ENCODE measurements around the gene MAP1B.

MAP1B gene

DNA sequence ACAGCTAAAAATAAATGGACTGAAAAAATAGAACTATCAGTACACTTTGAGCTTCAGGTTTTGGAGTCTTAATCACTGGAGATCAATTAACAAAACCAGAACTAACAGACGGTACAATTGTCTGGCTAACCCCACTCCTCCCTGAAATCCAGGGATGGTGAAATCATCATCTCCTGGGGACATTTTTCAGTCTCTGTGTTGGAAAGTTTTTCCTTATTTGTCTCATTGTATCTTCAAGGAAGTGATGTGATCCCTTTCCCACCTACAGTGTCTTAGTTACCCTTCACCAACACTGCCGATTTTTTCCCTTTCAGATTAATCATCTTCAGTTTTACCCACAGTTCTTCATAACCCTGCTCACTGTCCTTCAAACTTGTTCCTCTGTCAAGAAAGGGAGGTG is 81.9 kb downstream of the MAP1B start:
- Mint-ChIP-seq H3K4me3 (no peak overlapping the region), H3K4me1 (no peaks in the 10 kb centered on the region), H3K36me3 (no peaks in the 10 kb centered on the region), H3K27ac (no peak overlapping the region), H3K27me3 (peaks cover 2% of the 10 kb centered on the region), H3K9me3 (no peaks in the 10 kb centered on the region)
- DNase-seq (ENCODE audit: low spot score in 2 of 2) (no peak), ATAC-seq (ENCODE audit: low read depth) (no peak)

GRCh38 chr5:72191404-72191803 is 84.1 kb downstream of the MAP1B start:
- no peak for DNase-seq (ENCODE audit: low spot score in 2 of 2)
- H3K27me3 Mint-ChIP-seq, result peaks cover 12% of the 10 kb centered on the region
- H3K36me3 Mint-ChIP-seq, result peaks cover 5% of the 10 kb centered on the region
- H3K27ac Mint-ChIP-seq, result no peak overlapping the region
- H3K9me3 Mint-ChIP-seq, result peaks cover 4% of the 10 kb centered on the region
- peaks cover 14% of the 10 kb centered on the region for H3K4me1 Mint-ChIP-seq
- H3K4me3 Mint-ChIP-seq, result no peak overlapping the region
- no peak for ATAC-seq (ENCODE audit: low read depth)

DNA sequence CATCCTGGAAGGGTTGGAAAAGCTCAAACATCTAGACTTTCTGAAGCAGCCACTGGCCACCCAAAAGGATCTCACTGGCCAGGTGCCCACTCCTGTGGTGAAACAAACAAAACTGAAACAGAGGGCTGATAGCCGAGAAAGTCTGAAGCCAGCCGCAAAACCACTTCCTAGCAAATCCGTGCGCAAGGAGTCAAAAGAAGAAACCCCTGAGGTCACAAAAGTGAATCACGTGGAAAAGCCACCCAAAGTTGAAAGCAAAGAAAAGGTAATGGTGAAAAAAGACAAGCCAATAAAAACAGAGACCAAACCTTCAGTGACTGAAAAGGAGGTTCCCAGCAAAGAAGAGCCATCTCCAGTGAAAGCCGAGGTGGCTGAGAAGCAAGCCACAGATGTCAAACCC is 87.6 kb downstream of the MAP1B start:
- Mint-ChIP-seq H3K4me3 (peak overlapping the region; percentile 58), H3K27me3 (peaks cover 18% of the 10 kb centered on the region)

DNA sequence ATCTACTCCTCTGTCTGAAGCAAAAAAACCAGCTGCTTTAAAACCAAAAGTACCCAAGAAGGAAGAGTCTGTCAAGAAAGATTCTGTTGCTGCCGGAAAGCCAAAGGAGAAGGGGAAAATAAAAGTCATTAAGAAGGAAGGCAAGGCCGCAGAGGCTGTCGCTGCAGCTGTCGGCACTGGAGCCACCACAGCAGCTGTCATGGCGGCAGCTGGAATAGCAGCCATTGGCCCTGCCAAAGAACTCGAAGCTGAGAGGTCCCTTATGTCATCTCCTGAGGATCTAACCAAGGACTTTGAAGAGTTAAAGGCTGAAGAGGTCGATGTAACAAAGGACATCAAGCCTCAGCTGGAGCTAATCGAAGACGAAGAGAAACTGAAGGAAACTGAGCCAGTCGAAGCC is 88.3 kb downstream of the MAP1B start:
- no peak for ATAC-seq (ENCODE audit: low read depth)
- DNase-seq (ENCODE audit: low spot score in 2 of 2), result no peak
- Mint-ChIP-seq H3K27ac (peak overlapping the region; percentile 80), H3K4me1 (peaks cover 14% of the 10 kb centered on the region), H3K4me3 (peak overlapping the region; percentile 58), H3K27me3 (peaks cover 18% of the 10 kb centered on the region), H3K9me3 (peaks cover 4% of the 10 kb centered on the region), H3K36me3 (peaks cover 5% of the 10 kb centered on the region)

More for the DNA sequence above, 87.6 kb downstream of the MAP1B start:
- H3K4me1 Mint-ChIP-seq, result peaks cover 14% of the 10 kb centered on the region
- ATAC-seq (ENCODE audit: low read depth) (peak; percentile 84), DNase-seq (ENCODE audit: low spot score in 2 of 2) (peak in 1 of 2 donors; percentile 11)
- peaks cover 4% of the 10 kb centered on the region for H3K9me3 Mint-ChIP-seq
- H3K36me3 Mint-ChIP-seq, result peaks cover 5% of the 10 kb centered on the region
- H3K27ac Mint-ChIP-seq, result peak overlapping the region; percentile 80

DNA sequence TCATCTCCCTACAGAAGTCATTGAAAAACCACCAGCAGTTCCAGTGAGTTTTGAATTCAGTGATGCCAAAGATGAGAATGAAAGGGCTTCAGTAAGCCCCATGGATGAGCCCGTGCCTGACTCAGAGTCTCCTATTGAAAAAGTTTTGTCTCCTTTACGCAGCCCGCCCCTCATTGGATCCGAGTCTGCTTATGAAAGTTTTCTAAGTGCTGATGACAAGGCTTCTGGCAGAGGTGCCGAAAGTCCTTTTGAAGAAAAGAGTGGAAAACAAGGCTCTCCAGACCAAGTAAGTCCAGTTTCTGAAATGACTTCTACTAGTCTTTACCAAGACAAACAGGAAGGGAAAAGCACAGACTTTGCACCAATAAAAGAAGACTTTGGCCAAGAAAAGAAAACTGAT is 90.1 kb downstream of the MAP1B start:
- H3K4me1 Mint-ChIP-seq, result peaks cover 14% of the 10 kb centered on the region
- DNase-seq (ENCODE audit: low spot score in 2 of 2) (no peak), ATAC-seq (ENCODE audit: low read depth) (no peak)
- H3K4me3 Mint-ChIP-seq, result no peak overlapping the region
- peaks cover 18% of the 10 kb centered on the region for H3K27me3 Mint-ChIP-seq
- no peak overlapping the region for H3K27ac Mint-ChIP-seq
- peaks cover 5% of the 10 kb centered on the region for H3K36me3 Mint-ChIP-seq
- peaks cover 4% of the 10 kb centered on the region for H3K9me3 Mint-ChIP-seq

DNA sequence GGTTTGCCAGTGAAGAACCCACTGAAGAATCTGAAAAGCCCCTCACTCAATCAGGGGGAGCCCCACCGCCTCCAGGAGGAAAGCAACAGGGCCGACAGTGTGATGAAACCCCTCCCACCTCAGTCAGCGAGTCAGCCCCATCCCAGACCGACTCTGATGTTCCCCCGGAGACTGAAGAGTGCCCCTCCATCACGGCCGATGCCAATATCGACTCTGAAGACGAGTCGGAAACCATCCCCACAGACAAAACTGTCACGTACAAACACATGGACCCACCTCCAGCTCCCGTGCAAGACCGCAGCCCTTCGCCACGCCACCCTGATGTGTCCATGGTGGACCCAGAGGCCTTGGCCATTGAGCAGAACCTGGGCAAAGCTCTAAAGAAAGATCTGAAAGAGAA is 92.4 kb downstream of the MAP1B start:
- peaks cover 16% of the 10 kb centered on the region for H3K27me3 Mint-ChIP-seq
- peaks cover 5% of the 10 kb centered on the region for H3K36me3 Mint-ChIP-seq
- H3K9me3 Mint-ChIP-seq, result peaks cover 4% of the 10 kb centered on the region
- H3K27ac Mint-ChIP-seq, result no peak overlapping the region
- H3K4me1 Mint-ChIP-seq, result peaks cover 14% of the 10 kb centered on the region
- ATAC-seq (ENCODE audit: low read depth) (no peak), DNase-seq (ENCODE audit: low spot score in 2 of 2) (no peak)
- H3K4me3 Mint-ChIP-seq, result no peak overlapping the region

DNA sequence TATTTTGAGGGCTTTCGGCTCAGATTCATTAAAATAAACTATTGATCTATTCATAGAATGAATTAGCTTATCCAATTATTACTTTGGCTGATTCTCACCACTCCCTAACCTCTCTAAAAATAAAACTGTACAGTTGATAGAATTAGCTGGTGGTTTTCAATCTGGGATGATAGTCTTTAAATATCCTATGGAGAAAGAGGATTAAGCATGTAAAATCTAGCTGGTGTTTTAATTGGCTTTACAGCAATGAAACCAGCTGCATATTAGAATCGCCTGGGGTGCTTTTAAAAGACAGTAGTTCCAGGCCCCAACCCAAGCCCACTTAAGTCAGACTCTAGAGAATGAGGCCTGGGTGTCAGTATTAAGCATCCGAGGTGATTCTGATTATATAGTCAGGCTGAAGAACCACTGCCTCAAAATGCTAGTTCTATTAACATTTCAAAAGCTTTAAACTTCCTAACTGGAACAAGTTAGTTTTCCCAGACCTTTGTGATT is 95.1 kb downstream of the MAP1B start:
- Mint-ChIP-seq H3K4me1 (no peaks in the 10 kb centered on the region), H3K4me3 (no peak overlapping the region), H3K9me3 (no peaks in the 10 kb centered on the region), H3K27ac (no peak overlapping the region), H3K27me3 (peaks cover 6% of the 10 kb centered on the region), H3K36me3 (peaks cover 2% of the 10 kb centered on the region)
- DNase-seq (ENCODE audit: low spot score in 2 of 2) (no peak), ATAC-seq (ENCODE audit: low read depth) (no peak)

DNA sequence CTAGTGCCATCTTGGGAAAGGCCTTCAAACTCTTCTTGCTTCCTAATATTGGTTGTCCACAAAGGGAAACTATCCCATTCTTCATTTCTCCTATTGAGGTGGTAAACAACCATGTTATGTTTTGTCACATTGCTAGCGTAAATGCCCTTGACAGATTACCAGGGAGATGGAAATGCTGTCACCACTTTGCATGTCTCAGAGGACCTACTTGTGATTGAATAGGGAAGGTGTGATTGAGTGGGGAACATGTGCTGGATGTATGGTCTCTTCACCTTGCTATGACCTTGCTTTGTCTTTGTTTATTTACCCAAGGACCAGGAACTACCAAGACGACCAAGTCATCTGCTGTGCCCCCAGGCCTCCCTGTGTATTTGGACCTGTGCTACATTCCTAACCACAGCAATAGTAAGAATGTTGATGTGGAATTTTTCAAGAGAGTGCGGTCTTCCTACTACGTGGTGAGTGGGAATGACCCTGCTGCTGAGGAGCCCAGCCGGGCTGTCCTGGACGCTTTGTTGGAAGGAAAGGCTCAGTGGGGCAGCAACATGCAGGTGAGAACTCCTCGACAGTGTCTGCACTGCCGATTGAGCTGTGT is 96.1 kb downstream of the MAP1B start:
- H3K27me3 Mint-ChIP-seq, result peaks cover 3% of the 10 kb centered on the region
- H3K4me1 Mint-ChIP-seq, result no peaks in the 10 kb centered on the region
- peaks cover 2% of the 10 kb centered on the region for H3K36me3 Mint-ChIP-seq
- ATAC-seq (ENCODE audit: low read depth), result no peak
- H3K27ac Mint-ChIP-seq, result no peak overlapping the region
- DNase-seq (ENCODE audit: low spot score in 2 of 2), result no peak
- H3K9me3 Mint-ChIP-seq, result no peaks in the 10 kb centered on the region
- no peak overlapping the region for H3K4me3 Mint-ChIP-seq

DNA sequence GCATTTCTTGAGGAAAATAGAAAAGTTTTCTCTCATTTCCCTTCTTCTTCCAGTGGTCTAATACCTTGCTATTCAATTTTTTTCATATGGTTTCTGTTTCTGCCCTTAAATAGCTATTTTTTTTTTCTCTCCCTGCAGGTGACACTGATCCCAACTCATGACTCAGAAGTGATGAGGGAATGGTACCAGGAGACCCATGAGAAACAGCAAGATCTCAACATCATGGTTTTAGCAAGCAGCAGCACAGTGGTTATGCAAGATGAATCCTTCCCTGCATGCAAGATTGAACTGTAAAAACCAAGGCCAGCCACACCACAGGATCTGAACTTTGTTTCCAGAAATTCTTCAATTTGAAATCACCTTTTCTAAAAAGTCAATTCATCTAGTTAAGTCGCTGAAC is 97.7 kb downstream of the MAP1B start:
- Mint-ChIP-seq H3K4me3 (no peak overlapping the region), H3K9me3 (no peaks in the 10 kb centered on the region), H3K4me1 (no peaks in the 10 kb centered on the region), H3K27me3 (no peaks in the 10 kb centered on the region), H3K36me3 (peaks cover 2% of the 10 kb centered on the region), H3K27ac (no peak overlapping the region)
- ATAC-seq (ENCODE audit: low read depth) (no peak), DNase-seq (ENCODE audit: low spot score in 2 of 2) (no peak)

GRCh38 chr5:72205431-72206009 is 98.2 kb downstream of the MAP1B start:
- Mint-ChIP-seq H3K27ac (no peak overlapping the region), H3K4me1 (no peaks in the 10 kb centered on the region), H3K27me3 (no peaks in the 10 kb centered on the region), H3K9me3 (no peaks in the 10 kb centered on the region), H3K4me3 (no peak overlapping the region), H3K36me3 (peaks cover 2% of the 10 kb centered on the region)
- DNase-seq (ENCODE audit: low spot score in 2 of 2), result no peak
- ATAC-seq (ENCODE audit: low read depth), result no peak

- Mint-ChIP-seq H3K4me1 (no peaks in the 10 kb centered on the region), H3K27ac (no peak overlapping the region), H3K27me3 (no peaks in the 10 kb centered on the region), H3K9me3 (no peaks in the 10 kb centered on the region), H3K4me3 (no peak overlapping the region), H3K36me3 (peaks cover 2% of the 10 kb centered on the region)
- no peak for DNase-seq (ENCODE audit: low spot score in 2 of 2)
- no peak for ATAC-seq (ENCODE audit: low read depth)
Measured at GRCh38 chr5:72206160-72206559, 98.9 kb downstream of the MAP1B start.

GRCh38 chr5:72206994-72207393 is 99.7 kb downstream of the MAP1B start:
- Mint-ChIP-seq H3K4me3 (no peak overlapping the region), H3K9me3 (no peaks in the 10 kb centered on the region), H3K27ac (no peak overlapping the region), H3K27me3 (no peaks in the 10 kb centered on the region), H3K4me1 (no peaks in the 10 kb centered on the region), H3K36me3 (peaks cover 2% of the 10 kb centered on the region)
- DNase-seq (ENCODE audit: low spot score in 2 of 2) (no peak), ATAC-seq (ENCODE audit: low read depth) (no peak)

DNA sequence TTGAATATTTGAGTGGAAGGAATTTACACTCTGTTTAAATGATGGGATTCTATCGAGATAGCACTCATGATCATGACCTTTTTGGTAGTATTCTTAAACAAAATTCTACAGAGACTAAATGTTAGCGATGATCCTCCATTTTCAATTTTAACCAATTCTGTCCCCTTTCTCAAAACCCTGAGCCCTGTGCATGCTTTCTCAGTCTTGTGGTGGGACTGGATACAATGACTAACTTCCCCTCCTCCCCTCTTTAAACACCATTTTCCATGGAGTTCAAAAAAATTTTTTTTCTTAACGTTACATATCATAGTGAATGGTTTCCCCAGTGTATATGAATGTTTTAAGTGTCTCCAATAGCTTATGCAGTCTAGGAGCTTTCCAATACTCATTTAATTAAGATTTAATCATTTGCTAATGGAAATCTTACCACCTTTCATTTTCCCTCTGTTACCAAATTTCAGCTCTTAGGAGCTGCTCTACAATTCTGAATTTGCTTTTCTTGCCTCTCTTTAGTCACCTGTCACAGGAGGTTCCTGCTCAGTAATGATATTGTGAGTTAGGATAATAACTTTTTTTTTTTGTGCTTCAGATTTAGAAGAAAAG is 101.2 kb downstream of the MAP1B start:
- ATAC-seq (ENCODE audit: low read depth), result no peak

GRCh38 chr5:72209147-72210115 is 102.2 kb downstream of the MAP1B start:
- Mint-ChIP-seq H3K9me3 (no peaks in the 10 kb centered on the region), H3K4me1 (no peaks in the 10 kb centered on the region), H3K27me3 (no peaks in the 10 kb centered on the region)

More for the DNA sequence above, 101.2 kb downstream of the MAP1B start:
- peaks cover 2% of the 10 kb centered on the region for H3K36me3 Mint-ChIP-seq
- H3K4me3 Mint-ChIP-seq, result no peak overlapping the region
- no peaks in the 10 kb centered on the region for H3K27me3 Mint-ChIP-seq
- H3K4me1 Mint-ChIP-seq, result no peaks in the 10 kb centered on the region
- H3K27ac Mint-ChIP-seq, result no peak overlapping the region
- DNase-seq (ENCODE audit: low spot score in 2 of 2), result no peak
- H3K9me3 Mint-ChIP-seq, result no peaks in the 10 kb centered on the region

More at GRCh38 chr5:72209147-72210115, 102.2 kb downstream of the MAP1B start:
- Mint-ChIP-seq H3K4me3 (no peak overlapping the region), H3K27ac (no peak overlapping the region), H3K36me3 (peaks cover 2% of the 10 kb centered on the region)
- no peak for ATAC-seq (ENCODE audit: low read depth)
- DNase-seq (ENCODE audit: low spot score in 2 of 2), result no peak

Data from memory B cell (primary cell).